Right lobe of liver (tissue), 4 donors: ENCODE results near the gene NBDY.

Source experiments
- CTCF ChIP-seq, 4 donors: fragments of 200-600 bp in 3 of 4; fragments of 450-650 bp in 1 of 4; IDR thresholded peaks; one replicate each; pipeline versions ENCODE4 v1.5.1 to v1.8.0; 2016 to 2022; ENCODE audit warnings: antibody characterized with exemption in 4 of 4, mild to moderate bottlenecking in 2 of 4
- POLR2A ChIP-seq: fragments of 450-650 bp; IDR thresholded peaks from one replicate; pipeline ENCODE4 v1.6.1; 2017; ENCODE audit warnings: antibody characterized with exemption, mild to moderate bottlenecking
- donor health status: DM: no; HTN: no; CAD: no.
- donor health status: DM: no; HTN: no; CAD: no.
- donor health status: DM: no; HTN: yes; CAD: no.

- TF ChIP-seq CTCF (IDR thresholded peaks at IDR 0.05) (no peak), POLR2A (no peak)
Measured at GRCh38 chrX:56792270-56793111, 63.4 kb downstream of the NBDY start.
